HG02885 (cell line): Measurements from ENCODE around the gene RBMS2.
"Not testable (repeated sequence)": the region's sequence is repeated elsewhere in the genome, so short reads cannot be mapped to it uniquely, and the experiment has no call there.

ENCODE experiments used
- ATAC-seq: cut with Tn5 transposase; IDR thresholded peaks from one replicate; pipeline ENCODE4 v1.9.1; 2021; ENCODE audit warnings: mild to moderate bottlenecking; ENCODE audit not compliant: unreplicated experiment, poor library complexity

Gene RBMS2

GRCh38 chr12:56521590-56522371 lies at the start of gene RBMS2:
TSS of gene RBMS2 (plus strand) at chr12:56521820. CDS start at chr12:56522024, 204 bp downstream.
- ATAC-seq: no peak

- no peak for ATAC-seq
These were observed 47.2 kb upstream of the RBMS2 start for GRCh38 chr12:56474389-56474788.

- ATAC-seq: no peak
These were observed 45.5 kb upstream of the RBMS2 start for GRCh38 chr12:56476143-56476542.

GRCh38 chr12:56476972-56477432 lies 44.6 kb upstream of the RBMS2 start:
- no peak for ATAC-seq

GRCh38 chr12:56477521-56478225 lies 43.9 kb upstream of the RBMS2 start:
- ATAC-seq: no peak

- ATAC-seq: no peak
These were observed 42.0 kb upstream of the RBMS2 start for GRCh38 chr12:56479625-56480024.

GRCh38 chr12:56484566-56484965 lies 37.1 kb upstream of the RBMS2 start:
- no peak for ATAC-seq

GRCh38 chr12:56486694-56487093 lies 34.9 kb upstream of the RBMS2 start:
- no peak for ATAC-seq

GRCh38 chr12:56487448-56488040 lies 34.1 kb upstream of the RBMS2 start:
- peak; percentile 25 for ATAC-seq

GRCh38 chr12:56488041-56488955 lies 33.3 kb upstream of the RBMS2 start, which contains the start of gene GLS2:
TSS of gene GLS2 (minus strand) at chr12:56488161. CDS start at chr12:56488118, 43 bp downstream.
- peak; percentile 96 for ATAC-seq

- no peak for ATAC-seq
These were observed 31.3 kb upstream of the RBMS2 start for GRCh38 chr12:56490360-56490759.

GRCh38 chr12:56493409-56494105 lies 28.1 kb upstream of the RBMS2 start:
- ATAC-seq: not testable (repeated sequence)

- not testable (repeated sequence) for ATAC-seq
These were observed 27.6 kb upstream of the RBMS2 start for GRCh38 chr12:56494106-56494415.

- ATAC-seq: not testable (repeated sequence)
These were observed 27.1 kb upstream of the RBMS2 start for GRCh38 chr12:56494481-56494880.

GRCh38 chr12:56496704-56497103 lies 24.9 kb upstream of the RBMS2 start:
- ATAC-seq: not testable (repeated sequence)

- not testable (repeated sequence) for ATAC-seq
These were observed 23.3 kb upstream of the RBMS2 start for GRCh38 chr12:56498126-56498902.

GRCh38 chr12:56499452-56499851 lies 22.2 kb upstream of the RBMS2 start:
- not testable (repeated sequence) for ATAC-seq

GRCh38 chr12:56499879-56500278 lies 21.7 kb upstream of the RBMS2 start:
- not testable (repeated sequence) for ATAC-seq

- ATAC-seq: no peak
These were observed 10.8 kb upstream of the RBMS2 start for GRCh38 chr12:56510786-56511185.
